GM19035 (cell line): ENCODE measurements around the gene UROD.
A peak's percentile ranks its signal among the peaks of the same experiment; 100 is the strongest.

Experiments used
- ATAC-seq: cut with Tn5 transposase; IDR thresholded peaks from one replicate; pipeline ENCODE4 v1.9.1; 2021; ENCODE audit not compliant: unreplicated experiment

UROD gene

DNA sequence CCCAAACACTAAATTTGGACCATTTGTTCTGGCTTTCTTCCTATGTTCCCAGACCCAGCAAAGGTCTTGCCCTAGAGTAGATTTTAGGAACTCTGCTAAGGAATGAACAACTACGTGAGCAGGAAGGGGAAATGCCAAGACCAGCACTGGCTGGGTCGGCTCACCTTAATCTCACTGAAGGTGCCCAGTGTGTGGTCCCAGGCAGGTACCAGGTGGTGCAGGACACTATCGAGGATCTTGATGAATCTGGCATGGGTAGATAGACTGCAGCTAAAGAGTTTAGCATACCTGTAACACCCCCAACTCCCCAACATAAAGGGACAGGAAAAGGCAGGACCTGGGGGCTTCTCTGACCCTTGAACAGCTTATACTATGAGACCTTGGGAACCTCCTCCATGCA lies 4.0 kb upstream of the UROD start:
- ATAC-seq: no peak

DNA sequence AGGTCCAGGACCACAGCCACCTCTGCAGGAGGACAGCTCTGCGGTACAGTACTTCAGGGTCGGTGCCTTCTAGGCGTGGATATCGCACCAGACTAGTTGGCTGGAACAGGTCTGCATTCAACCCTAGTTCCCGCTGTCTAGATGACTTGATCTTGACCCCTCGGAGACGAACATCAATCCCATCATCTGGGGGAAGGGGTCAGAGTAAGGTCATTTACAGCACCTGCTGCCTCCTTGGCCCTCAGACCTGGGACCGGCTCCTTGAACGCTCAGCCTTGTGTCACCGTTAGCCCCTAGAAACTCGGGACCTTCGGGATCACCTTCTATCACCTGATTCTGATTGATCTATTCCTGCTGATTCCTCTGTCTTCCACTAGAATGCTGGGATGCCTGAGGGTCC lies 3.5 kb upstream of the UROD start:
- ATAC-seq: no peak

DNA sequence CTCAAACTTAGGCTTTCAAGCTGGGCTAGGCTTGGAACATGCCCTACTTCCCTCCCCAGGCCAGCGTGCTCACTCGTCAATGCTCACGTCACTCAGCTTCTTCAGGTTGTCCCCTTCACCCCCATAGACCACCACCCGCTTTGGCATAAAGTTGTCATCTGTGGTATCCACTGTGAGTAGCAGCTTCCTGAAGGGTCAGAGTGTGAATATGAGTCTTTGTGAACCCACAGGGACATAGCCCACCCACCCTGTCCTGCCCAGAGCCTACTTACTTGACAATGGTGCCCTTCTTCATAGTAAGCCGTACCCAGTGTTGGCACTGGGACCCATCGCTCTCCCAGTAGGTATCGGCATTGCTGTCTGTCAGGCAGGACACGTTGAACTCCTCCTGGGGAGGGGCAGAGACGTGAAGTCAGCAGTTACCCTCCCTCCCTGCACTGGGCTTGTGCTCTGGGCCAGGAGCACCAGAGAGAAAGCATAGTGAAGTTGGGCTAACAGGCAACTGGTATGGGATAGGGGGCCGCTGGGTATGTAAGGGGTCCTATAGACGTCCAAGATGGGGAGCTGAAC lies 2.7 kb upstream of the UROD start:
- ATAC-seq: no peak

DNA sequence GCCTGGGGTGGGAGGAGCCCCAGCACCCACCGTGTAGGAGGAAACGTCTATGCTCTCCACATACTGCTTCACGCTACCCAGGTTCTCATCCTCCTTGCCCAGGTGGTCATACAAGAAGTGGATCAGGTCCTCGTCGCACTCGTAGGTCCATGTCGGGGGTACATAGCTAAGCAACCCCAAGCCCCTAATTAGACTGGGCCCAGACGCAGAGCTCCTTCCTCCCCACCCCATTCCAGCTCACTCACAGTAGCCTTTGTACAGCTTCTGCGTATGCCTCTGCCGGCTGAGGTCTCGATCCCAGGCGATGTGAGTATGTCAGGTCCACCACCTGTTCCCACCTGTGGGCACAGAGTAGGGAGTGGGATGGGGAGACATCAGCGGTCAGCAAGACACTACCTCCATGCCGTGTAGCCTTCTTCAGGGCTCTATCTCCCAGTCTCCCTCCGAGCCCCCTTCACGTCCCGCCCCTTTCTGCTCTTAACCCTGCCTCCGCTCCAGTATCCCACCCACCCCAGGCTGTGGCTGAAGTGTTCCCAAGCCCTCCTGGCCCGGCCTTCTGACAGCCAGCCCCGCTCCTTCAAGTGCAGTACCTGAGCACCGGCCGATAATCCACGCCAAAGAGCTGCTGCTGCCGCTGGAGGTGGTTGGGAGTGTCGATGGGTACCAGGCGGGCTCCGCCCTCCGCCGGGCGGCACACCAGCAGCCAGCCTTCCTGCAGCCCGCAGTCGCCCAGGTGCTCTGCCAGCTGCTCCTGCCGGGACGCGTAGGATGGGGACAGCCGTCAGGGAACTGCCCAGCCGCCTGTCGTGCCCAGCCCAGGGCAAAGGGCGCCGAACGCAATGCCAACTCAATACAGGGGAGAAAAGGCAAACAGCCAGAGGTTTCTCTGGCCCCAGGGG lies 1.8 kb upstream of the UROD start:
- ATAC-seq: no peak

DNA sequence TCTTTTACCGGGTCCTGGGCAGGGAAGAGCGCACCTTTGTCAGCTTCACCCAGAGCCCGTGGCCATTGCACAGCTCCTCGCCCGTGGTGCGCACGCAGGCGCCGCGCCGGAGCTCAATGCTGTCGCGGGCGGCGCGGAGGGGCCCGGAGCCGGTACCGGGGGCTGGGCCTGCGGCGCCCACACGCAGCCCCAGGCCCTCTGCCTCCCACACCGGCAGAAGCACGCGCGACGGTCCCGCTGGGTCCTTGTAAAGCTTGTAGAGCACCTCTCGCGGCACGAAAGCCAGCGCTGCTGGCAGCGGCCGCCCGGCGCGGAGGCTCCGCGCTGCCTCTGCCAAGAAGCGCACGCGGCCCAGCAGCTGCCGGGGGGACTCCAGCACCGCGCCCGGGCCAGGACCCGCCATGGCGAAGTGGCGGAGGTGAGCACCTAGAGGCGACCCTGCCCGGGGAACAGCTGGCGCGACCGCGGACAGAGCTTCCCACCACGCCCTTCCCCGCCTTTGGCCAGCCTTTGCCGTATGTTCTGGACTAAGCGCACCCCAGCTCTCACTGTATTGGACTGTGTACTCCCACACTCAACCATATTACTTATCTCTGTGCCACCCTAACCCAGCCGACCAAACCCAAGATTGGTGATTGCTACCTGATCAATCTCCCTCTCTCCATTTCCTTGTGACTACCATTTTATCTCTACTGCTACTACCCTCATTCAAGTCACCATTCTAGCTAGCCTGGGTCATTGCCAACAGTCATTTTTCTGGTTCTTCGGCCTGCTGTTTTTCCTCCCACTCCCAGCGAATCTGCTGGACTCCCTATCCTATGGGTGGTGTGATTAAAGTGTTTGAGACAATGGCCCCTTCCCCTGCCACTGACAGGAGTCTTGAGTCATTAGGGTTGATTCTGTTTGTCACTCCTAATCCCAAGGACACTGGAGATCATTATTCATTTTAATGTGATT lies 921 bp upstream of the UROD start, which contains the start of gene HECTD3:
Gene HECTD3, minus strand, starts transcription at position 470 of the 957 bp plus-strand sequence. Its CDS starts 67 bp downstream, at position 403.
- ATAC-seq: peak; percentile 69

DNA sequence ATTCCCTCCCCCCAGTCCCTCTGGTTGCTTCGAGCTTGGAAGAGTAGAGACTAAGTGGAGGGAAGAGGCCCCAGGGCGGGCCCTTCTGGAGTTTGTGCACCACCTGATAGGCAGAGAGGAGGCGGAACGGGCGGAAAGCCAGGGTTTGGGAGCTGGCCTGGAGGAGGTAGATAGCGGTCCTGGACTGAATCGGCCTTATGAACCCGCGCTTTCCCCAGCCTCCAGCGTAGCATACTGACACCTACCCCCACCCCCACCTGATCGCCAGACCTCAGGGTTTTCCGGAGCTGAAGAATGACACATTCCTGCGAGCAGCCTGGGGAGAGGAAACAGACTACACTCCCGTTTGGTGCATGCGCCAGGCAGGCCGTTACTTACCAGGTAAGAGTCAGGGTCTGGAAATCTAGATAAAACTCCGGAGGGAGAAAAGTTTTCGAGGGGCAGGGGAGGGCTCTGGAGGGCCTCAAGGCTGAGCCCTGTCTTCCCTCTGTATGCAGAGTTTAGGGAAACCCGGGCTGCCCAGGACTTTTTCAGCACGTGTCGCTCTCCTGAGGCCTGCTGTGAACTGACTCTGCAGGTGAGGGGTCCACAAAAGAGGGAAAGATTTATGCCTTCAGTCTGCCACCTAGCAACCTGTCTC lies 705 bp downstream of the UROD start:
- no peak for ATAC-seq

DNA sequence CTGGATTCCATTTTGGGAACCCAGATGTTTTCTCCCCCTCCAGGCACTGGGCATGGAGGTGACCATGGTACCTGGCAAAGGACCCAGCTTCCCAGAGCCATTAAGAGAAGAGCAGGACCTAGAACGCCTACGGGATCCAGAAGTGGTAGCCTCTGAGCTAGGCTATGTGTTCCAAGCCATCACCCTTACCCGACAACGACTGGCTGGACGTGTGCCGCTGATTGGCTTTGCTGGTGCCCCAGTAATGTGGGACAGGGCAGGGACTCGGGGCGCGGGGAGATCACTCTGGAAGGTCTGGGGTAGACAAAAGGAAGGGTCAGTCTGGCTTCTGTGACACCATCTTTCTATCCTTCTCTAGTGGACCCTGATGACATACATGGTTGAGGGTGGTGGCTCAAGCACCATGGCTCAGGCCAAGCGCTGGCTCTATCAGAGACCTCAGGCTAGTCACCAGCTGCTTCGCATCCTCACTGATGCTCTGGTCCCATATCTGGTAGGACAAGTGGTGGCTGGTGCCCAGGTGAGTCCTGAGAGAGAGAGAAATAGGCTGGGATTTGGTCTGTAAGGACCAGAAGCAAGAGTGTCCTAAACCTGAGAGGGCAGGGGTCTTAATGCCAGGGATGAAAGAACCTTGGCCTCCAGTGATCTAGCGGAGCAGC lies 1.6 kb downstream of the UROD start:
- no peak for ATAC-seq

DNA sequence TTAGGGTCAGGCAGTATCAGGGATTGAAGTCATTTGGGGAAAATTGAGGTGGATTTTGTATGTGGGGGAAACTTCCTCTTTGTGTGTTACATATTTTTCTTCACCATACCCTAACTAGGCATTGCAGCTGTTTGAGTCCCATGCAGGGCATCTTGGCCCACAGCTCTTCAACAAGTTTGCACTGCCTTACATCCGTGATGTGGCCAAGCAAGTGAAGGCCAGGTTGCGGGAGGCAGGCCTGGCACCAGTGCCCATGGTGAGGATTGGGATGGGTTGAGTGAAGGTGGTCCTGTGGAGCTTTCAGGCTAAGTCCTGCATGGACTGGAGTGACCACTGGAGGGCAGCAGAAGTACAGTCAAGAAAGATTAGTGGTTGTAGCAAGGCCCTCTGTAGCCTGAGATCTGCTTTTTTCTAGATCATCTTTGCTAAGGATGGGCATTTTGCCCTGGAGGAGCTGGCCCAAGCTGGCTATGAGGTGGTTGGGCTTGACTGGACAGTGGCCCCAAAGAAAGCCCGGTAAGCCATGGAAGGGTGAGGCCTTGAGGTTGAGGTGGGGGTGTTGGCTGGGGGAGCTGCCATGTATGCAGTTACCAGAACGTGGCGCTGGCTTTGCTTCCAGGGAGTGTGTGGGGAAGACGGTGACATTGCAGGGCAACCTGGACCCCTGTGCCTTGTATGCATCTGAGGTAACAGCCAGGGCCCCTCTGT lies 2.4 kb downstream of the UROD start:
- no peak for ATAC-seq

DNA sequence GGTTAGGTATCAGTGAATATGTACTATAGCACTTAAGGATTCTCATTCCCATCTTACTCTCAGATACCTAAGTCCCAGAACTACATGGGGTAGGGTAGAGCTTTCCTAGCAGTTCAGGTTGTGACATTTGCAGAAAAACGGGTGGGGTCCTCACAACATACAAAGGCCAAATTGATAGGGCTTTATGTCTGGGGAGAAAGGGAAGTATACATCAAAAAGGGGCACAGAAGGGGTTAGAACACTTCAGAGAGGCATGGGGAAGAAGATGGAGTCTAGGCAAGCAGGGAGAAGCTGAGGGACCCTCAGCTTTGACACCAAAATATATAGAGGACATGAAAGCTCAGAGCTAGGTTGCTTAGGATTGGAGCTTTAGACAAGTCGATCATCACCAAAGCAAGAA lies 3.6 kb downstream of the UROD start:
- ATAC-seq: no peak

DNA sequence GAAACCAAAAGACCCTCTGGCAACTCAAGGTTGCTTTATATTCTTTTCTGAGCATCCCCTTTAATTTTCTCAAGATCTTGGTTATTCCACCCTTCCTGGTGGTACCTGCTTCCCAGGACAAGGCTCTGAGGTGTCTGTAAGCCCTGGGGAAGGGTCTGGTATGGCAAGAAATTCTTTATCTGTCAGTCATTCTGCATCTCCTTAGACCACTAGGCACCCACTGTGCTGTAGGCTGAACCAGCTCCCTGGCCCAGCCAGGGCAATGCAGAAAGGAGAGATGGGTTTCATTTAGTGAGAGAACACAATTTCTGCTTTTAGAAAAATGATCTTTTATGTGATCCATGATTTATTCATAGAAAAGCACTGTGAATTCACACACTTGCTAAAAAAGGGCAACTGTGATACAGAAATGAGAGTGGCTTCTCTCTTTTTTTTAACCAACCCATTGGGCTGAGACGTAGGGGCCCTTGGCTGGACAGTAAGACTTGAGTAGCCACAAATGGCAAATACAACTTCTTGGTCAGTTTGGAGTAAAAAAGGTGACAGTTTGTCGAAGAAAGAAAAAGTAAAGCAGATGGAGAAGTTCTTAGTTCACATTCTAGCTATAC lies 4.1 kb downstream of the UROD start:
- ATAC-seq: no peak

DNA sequence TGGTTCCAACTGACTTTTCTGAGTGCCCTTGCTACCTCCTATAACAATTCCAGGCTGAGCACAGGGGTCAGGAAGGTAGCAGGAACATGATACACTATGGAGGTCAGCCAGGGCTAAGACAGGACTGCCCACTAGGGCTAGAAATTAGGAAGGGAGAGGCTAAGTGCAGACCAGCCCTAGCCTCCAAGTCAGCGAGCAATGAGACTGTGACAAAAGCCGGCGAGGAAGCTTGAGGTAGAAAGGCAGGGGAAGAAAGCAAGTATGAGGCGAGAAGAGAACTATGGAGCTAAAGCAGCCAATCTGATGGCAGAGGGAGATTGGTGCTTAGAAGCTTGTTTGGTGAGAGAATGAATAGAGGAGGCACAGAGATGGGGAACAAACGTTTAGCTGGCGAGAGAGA lies 4.7 kb downstream of the UROD start:
- no peak for ATAC-seq

DNA sequence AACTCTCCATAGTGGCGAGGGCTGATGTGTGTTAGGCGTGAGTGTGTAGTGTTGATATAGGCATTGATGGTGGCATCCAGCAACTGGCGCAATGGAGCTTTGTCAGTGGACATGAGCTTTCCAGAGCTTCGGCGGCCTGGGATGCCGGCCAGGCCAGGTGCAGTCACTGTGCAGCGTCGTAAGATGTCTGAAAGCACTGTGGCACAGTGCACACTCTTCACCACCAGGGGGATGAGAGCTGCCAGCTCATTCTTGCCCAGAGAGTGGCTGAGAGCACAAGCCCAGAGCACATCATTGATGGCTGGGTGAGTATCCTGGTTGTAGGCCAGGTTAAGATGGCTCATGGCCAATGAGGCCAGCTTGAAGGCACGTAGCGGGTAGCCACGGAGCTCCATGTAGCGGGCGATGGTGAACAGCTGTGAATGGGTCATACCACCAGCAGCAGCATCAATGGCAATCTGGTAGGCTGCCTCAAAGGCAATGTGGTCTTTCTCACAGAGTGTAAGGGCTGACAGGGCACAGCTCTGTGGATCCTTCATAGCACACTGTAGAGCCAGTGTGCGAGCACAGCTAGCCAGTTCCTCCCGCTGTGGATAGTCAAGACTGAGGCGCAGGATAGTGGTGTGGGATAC lies 6.7 kb downstream of the UROD start:
- ATAC-seq: peak; percentile 53

DNA sequence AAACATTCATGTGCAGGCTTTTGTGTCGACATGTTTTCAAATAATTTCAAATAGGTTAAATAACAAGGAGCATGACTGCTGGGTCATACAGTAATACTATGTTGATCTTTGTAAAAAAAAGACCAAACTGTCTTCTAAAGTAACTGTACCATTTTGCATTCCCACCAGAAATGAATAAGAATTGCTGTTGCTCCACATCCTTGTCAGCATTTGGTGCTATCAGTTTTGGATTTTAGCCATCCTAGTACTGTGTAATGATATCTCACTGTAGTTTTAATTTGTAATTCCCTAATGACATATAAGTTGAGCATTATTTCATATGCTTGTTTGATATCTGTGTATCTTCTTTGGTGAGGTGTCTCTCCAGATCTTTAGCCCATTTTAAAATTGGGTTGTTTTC lies 11.6 kb downstream of the UROD start:
- ATAC-seq: no peak

DNA sequence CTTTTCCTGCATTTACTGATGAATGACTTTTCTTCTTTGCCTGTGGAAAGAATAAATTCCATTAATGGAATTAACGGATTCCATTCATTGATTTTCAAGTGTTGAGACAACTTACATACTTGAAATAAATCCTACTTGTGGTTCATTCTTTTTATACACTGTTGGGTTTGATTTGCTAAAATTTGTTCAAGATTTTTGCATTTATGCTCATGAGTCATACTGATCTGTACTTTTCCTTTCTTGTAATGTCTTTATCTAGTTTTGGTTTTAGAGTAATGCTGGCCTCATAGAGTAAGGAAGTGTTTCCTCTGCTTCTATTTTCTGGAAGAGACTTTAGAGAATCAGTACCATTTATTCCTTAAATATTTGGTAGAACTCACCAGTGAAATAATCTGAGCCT lies 14.4 kb downstream of the UROD start:
- no peak for ATAC-seq

DNA sequence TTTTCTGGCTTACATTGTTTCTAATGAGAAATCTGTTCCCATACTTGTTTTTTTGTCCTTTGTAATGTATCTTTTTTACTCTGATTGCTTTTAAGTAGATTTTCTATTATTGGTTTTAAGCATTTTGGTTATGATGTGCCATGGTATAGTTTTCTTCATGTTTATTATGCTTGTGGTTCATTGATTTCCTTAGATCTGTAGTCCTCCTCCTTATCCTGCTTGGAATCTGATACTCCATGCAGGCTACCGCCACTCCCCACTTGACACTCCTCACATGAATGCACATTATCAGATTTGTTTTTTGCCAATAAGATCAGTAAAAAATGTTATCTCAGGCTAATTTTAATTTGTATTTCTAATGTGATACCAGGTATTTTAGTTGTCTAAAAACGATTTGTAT lies 20.8 kb downstream of the UROD start:
- no peak for ATAC-seq

DNA sequence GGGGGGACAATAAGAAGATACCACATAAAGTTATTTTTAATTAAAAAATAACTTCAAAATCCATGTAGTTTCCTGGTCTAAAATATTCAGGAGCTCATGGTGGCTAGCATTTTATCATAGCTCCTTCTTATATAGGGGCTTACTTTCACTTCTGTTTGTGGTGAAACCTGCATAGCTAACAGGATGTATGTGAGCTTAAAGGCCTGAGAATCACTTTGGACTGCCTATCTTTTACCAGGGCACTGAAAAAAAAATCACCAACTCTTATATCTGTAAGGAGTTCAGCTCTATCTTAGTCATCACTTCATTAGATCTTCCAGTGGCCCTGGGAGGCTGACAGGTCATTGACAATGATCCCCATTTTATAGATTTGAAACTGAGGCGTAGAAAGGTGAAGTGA lies 21.3 kb downstream of the UROD start:
- ATAC-seq: no peak

DNA sequence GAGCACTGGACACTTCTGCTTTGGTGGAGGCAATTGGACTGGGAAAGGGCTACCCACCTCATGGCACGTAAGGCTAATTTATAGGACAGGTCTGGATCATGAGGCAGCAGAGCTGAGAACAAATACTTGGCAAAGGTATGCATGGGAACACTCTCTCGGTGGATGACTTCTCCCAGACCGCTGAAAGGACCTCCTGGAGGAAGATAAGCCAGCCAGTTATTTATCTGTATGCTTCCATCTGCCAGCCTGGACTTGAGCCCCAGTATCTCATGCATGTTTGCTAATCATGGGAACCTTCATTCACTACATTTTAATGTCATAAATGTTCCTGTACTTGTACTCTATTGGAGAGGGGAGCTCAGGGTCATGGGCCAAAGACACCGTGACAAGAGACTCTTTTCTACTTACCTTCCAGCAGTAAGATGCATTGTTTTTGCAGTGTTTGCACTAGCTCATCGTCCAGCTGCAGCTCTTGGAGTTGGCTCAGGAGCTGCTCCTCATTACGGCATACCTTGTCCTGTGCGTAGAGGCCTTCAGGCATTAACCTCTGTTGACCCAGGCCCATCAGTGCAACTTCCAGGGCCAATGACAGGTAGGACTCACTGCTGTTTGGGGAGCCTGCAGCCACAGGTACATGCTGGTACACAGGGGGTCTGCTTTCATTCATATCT lies 23.7 kb downstream of the UROD start:
- ATAC-seq: no peak

DNA sequence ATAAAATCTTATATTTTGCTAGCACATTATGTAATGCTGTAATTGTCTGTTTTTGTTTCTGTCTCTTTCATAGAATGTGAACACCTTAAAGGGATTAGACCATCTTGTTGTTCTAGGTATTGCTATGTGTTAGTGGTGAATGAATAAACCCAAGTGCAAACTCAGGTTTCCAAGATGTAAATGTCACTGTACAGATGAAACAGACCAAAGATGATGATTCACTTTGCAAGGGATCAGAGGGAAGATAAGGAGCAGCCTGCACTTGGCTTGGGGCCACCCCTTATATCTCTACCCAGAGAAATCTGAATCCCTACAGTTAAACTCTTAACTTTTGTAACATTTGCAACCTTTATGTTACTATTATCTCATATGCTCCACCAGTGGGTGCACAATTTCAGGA lies 25.4 kb downstream of the UROD start:
- ATAC-seq: no peak
